CD4-positive, alpha-beta memory T cell (primary cell): ENCODE results near the gene OTUD5. TPM values are rescaled to one million over a fixed set of nuclear protein-coding genes. Genes with fewer than 3 reads are reported as not detected.
"Not testable (repeated sequence)": the region's sequence is repeated elsewhere in the genome, so short reads cannot be mapped to it uniquely, and the experiment has no call there.

Experiments
- CTCF ChIA-PET: fragments of 350-600 bp; sonication (Branson Sonifier 250); formaldehyde crosslinking; loops from one replicate; lab custom pipeline; 2021; ENCODE audit warnings: inconsistent platforms; ENCODE audit not compliant: partially characterized antibody; lab: Charles Lee
- POLR2A ChIA-PET: fragments of 350-600 bp; sonication (Branson Sonifier 250); formaldehyde crosslinking; loops from one replicate; lab custom pipeline; 2021; ENCODE audit not compliant: partially characterized antibody; lab: Charles Lee
- DNase-seq, 5 donors: peaks; one replicate each; pipeline versions ENCODE4 v3.0.0 to v3.0.0-alpha.2; 2020 to 2022; ENCODE audit warnings: mixed read lengths in 1 of 5
- H3K27ac ChIP-seq: one replicate; pipeline ENCODE4 v1.7.0; 2013; ENCODE audit warnings: low read depth, low read length
- H3K27me3 ChIP-seq: 2 replicates; pipeline ENCODE4 v1.7.0; 2013; ENCODE audit warnings: mild to moderate bottlenecking, low read length, moderate library complexity; ENCODE audit not compliant: insufficient read depth
- H3K36me3 ChIP-seq: 2 replicates; pipeline ENCODE4 v1.7.0; 2013; ENCODE audit warnings: mild to moderate bottlenecking, low read length, moderate library complexity; ENCODE audit not compliant: insufficient read depth
- H3K4me1 ChIP-seq: 2 replicates; pipeline ENCODE4 v1.7.0; 2013; ENCODE audit warnings: mild to moderate bottlenecking, low read length, moderate library complexity; ENCODE audit not compliant: insufficient read depth
- H3K4me3 ChIP-seq, 2 donors: one replicate each; pipeline ENCODE4 v1.7.0; 2013; ENCODE audit warnings: low read length in 2 of 2, mild to moderate bottlenecking in 1 of 2
- H3K9me3 ChIP-seq, 2 donors: one replicate each; pipeline ENCODE4 v1.7.0; 2013; ENCODE audit warnings: low read length in 2 of 2, control low read depth in 1 of 2; ENCODE audit not compliant: control insufficient read depth in 1 of 2
- H3K27ac Mint-ChIP-seq, 7 donors: one replicate each; pipeline ENCODE4 v1.8.0; 2020 to 2021; ENCODE audit warnings: mixed read lengths in 7 of 7, mild to moderate bottlenecking in 6 of 7, inconsistent platforms in 3 of 7, moderate library complexity in 3 of 7
- H3K27me3 Mint-ChIP-seq, 2 donors: one replicate each; pipeline ENCODE4 v1.8.0; 2020 to 2021; ENCODE audit warnings: mixed read lengths in 2 of 2
- H3K36me3 Mint-ChIP-seq, 2 donors: one replicate each; pipeline ENCODE4 v1.8.0; 2020 to 2021; ENCODE audit warnings: mixed read lengths in 2 of 2, inconsistent platforms in 1 of 2, mild to moderate bottlenecking in 1 of 2
- H3K4me1 Mint-ChIP-seq, 4 donors: one replicate each; pipeline ENCODE4 v1.8.0; 2020 to 2021; ENCODE audit warnings: mixed read lengths in 4 of 4, mild to moderate bottlenecking in 1 of 4
- H3K4me3 Mint-ChIP-seq, 8 donors: one replicate each; pipeline ENCODE4 v1.8.0; 2020 to 2021; ENCODE audit warnings: mixed read lengths in 8 of 8, mild to moderate bottlenecking in 7 of 8, moderate library complexity in 6 of 8, inconsistent platforms in 3 of 8
- H3K9me3 Mint-ChIP-seq, 8 donors: one replicate each; pipeline ENCODE4 v1.8.0; 2020 to 2021; ENCODE audit warnings: mixed read lengths in 8 of 8, mild to moderate bottlenecking in 5 of 8, inconsistent platforms in 3 of 8, moderate library complexity in 1 of 8
- intact Hi-C: fragments of 100-400 bp; cut with micrococcal nuclease; formaldehyde crosslinking; loops from one replicate; pipeline ENCODE4 v1.15.1; 2023
- polyA plus RNA-seq, 2 donors: library from polyadenylated mRNA; unstranded; fragments of 300-500 nt; fragmentation: Illumina TruSeq; gene quantifications; one replicate each; pipeline ENCODE4 v1.2.3, GENCODE V29; 2021
- total RNA-seq, 2 experiments: library from RNA; stranded (reverse); gene quantifications; one replicate each; pipeline ENCODE4 v1.2.3, GENCODE V29; 2021

OTUD5 gene
- total and polyA plus RNA-seq, 4 experiments from 2014 or later, result 16.5 to 94.5 (median 68.8) TPM

GRCh38 chrX:48890296-48890925 is 67.0 kb downstream of the OTUD5 start:
- CTCF ChIA-PET, result interaction anchor here (2.2 to 2.8 kb wide), 3 partner anchors 49 to 242 kb away, joined by 8 to 35 read pairs (median 9); no protein-coding TSS in a partner anchor
- POLR2A ChIA-PET, result interaction anchor here (1.2 to 2.5 kb wide), 4 partner anchors 22 to 242 kb away, joined by 3 to 28 read pairs (median 12); partner anchors contain the start of genes HDAC6 and SLC35A2
- peaks cover 9 to 22% (median 16%) of the 10 kb centered on the region in 4 donors for H3K4me1 Mint-ChIP-seq
- peak overlapping the region; percentile 86 to 97 (median 92) for H3K4me3 Mint-ChIP-seq
- Histone ChIP-seq H3K4me3 (peak overlapping the region in 1 of 2 donors; percentile 49), H3K4me1 (peaks cover 10% of the 10 kb centered on the region), H3K9me3 (no peaks in the 10 kb centered on the region), H3K27me3 (no peaks in the 10 kb centered on the region), H3K36me3 (peaks cover 3% of the 10 kb centered on the region), H3K27ac (peak overlapping the region; percentile 52)
- peaks cover 4% of the 10 kb centered on the region in 2 donors for H3K36me3 Mint-ChIP-seq
- intact Hi-C loops, result loop anchor here (2.0 kb wide), 2 partner anchors 46 to 242 kb away; no protein-coding TSS in a partner anchor
- peak overlapping the region; percentile 78 to 93 (median 85) for H3K27ac Mint-ChIP-seq
- H3K9me3 Mint-ChIP-seq, result no peaks in the 10 kb centered on the region
- no peak for DNase-seq
- H3K27me3 Mint-ChIP-seq, result peaks cover 0 to 1% of the 10 kb centered on the region in 2 donors

- H3K27ac Mint-ChIP-seq, H3K9me3 ChIP-seq, H3K4me3 ChIP-seq, H3K27me3 ChIP-seq, H3K36me3 ChIP-seq, CTCF ChIA-PET, H3K36me3 Mint-ChIP-seq, H3K4me1 ChIP-seq, H3K27me3 Mint-ChIP-seq, H3K9me3 Mint-ChIP-seq, H3K4me3 Mint-ChIP-seq, POLR2A ChIA-PET, H3K27ac ChIP-seq, intact Hi-C loops, DNase-seq: not testable (repeated sequence)
- peaks cover 7 to 11% (median 9%) of the 10 kb centered on the region in 4 donors for H3K4me1 Mint-ChIP-seq
These were observed 70.8 kb downstream of the OTUD5 start for GRCh38 chrX:48886586-48886985.

- Histone ChIP-seq H3K27me3 (no peaks in the 10 kb centered on the region), H3K4me1 (no peaks in the 10 kb centered on the region), H3K4me3 (no peak overlapping the region), H3K27ac (no peak overlapping the region), H3K9me3 (no peaks in the 10 kb centered on the region), H3K36me3 (no peaks in the 10 kb centered on the region)
- Mint-ChIP-seq H3K27me3 (no peaks in the 10 kb centered on the region), H3K4me1 (no peaks in the 10 kb centered on the region), H3K4me3 (no peak overlapping the region), H3K27ac (no peak overlapping the region), H3K9me3 (no peaks in the 10 kb centered on the region), H3K36me3 (no peaks in the 10 kb centered on the region)
- no peak for DNase-seq
- intact Hi-C loops, result no loop called here
- ChIA-PET CTCF (no interaction called here), POLR2A (no interaction called here)
These were observed 73.7 kb downstream of the OTUD5 start for GRCh38 chrX:48883729-48884128.

- H3K9me3 ChIP-seq, H3K4me1 Mint-ChIP-seq, H3K4me3 ChIP-seq, H3K9me3 Mint-ChIP-seq, H3K27ac ChIP-seq, H3K27me3 ChIP-seq, intact Hi-C loops, DNase-seq, H3K27ac Mint-ChIP-seq, H3K36me3 ChIP-seq, H3K4me1 ChIP-seq, POLR2A ChIA-PET, H3K36me3 Mint-ChIP-seq, CTCF ChIA-PET, H3K27me3 Mint-ChIP-seq: not testable (repeated sequence)
- peak overlapping the region in 1 of 8 donors; percentile 59 for H3K4me3 Mint-ChIP-seq
These were observed 80.5 kb downstream of the OTUD5 start for GRCh38 chrX:48876944-48877343.

Other genes with a start within 250 kb of the OTUD5 start
- gene GLOD5, start 195.9 kb downstream of the OTUD5 start, total RNA-seq, result not detected
- not detected for gene GLOD5, start 195.9 kb downstream of the OTUD5 start, polyA plus RNA-seq
- not detected for gene GATA1, start 171.0 kb downstream of the OTUD5 start, total RNA-seq
- gene GATA1, start 171.0 kb downstream of the OTUD5 start, polyA plus RNA-seq, result not detected
- gene HDAC6, start 155.5 kb downstream of the OTUD5 start, total RNA-seq, result 100 to 1,000 TPM; 121 to 126 TPM
- 10 to 100 TPM in 1 of 2 donors, 1 to 10 TPM in 1; 9.4 to 25.3 TPM for gene HDAC6, start 155.5 kb downstream of the OTUD5 start, polyA plus RNA-seq
- gene ERAS, start 131.1 kb downstream of the OTUD5 start, total RNA-seq, result not detected
- gene ERAS, start 131.1 kb downstream of the OTUD5 start, polyA plus RNA-seq, result not detected
- 1 to 10 TPM; 6.4 to 8.5 TPM for gene PCSK1N, start 122.0 kb downstream of the OTUD5 start, total RNA-seq
- gene PCSK1N, start 122.0 kb downstream of the OTUD5 start, polyA plus RNA-seq, result 10 to 100 TPM in 1 of 2 donors, 1 to 10 TPM in 1; 4.6 to 15.3 TPM
- gene TIMM17B, start 59.8 kb downstream of the OTUD5 start, total RNA-seq, result 10 to 100 TPM; 42.6 to 46.2 TPM
- 10 to 100 TPM; 65.3 to 69.7 TPM for gene TIMM17B, start 59.8 kb downstream of the OTUD5 start, polyA plus RNA-seq
- gene PQBP1, start 59.7 kb downstream of the OTUD5 start, total RNA-seq, result 10 to 100 TPM; 59.6 to 64.4 TPM
- gene PQBP1, start 59.7 kb downstream of the OTUD5 start, polyA plus RNA-seq, result 10 to 100 TPM; 80.0 to 94.1 TPM
- gene SLC35A2, start 46.0 kb downstream of the OTUD5 start, total RNA-seq, result 10 to 100 TPM; 13.8 to 15.8 TPM
- gene SLC35A2, start 46.0 kb downstream of the OTUD5 start, polyA plus RNA-seq, result 10 to 100 TPM; 11.8 to 14.4 TPM
- 100 to 1,000 TPM; 117 to 118 TPM for gene PIM2, start 38.6 kb downstream of the OTUD5 start, total RNA-seq
- gene PIM2, start 38.6 kb downstream of the OTUD5 start, polyA plus RNA-seq, result 100 to 1,000 TPM; 396 to 489 TPM
- gene KCND1, start 14.2 kb upstream of the OTUD5 start, total RNA-seq, result 1 to 10 TPM; 1.8 to 1.9 TPM
- 1 to 10 TPM in 1 of 2 donors, not detected in 1; 1.0 TPM for gene KCND1, start 14.2 kb upstream of the OTUD5 start, polyA plus RNA-seq
- gene GRIPAP1, start 44.7 kb upstream of the OTUD5 start, total RNA-seq, result 100 to 1,000 TPM in 1 of 2 experiments, 10 to 100 TPM in 1; 99.6 to 111 TPM
- gene GRIPAP1, start 44.7 kb upstream of the OTUD5 start, polyA plus RNA-seq, result 10 to 100 TPM in 1 of 2 donors, 1 to 10 TPM in 1; 4.8 to 18.7 TPM
- gene TFE3, start 85.8 kb upstream of the OTUD5 start, total RNA-seq, result 10 to 100 TPM; 35.5 to 37.6 TPM
- 1 to 10 TPM; 3.0 to 8.0 TPM for gene TFE3, start 85.8 kb upstream of the OTUD5 start, polyA plus RNA-seq
- gene CCDC120, start 101.4 kb upstream of the OTUD5 start, total RNA-seq, result 10 to 100 TPM in 1 of 2 experiments, 1 to 10 TPM in 1; 9.8 to 10.6 TPM
- gene CCDC120, start 101.4 kb upstream of the OTUD5 start, polyA plus RNA-seq, result under 1 TPM; 0.19 to 0.94 TPM
- gene PRAF2, start 116.4 kb upstream of the OTUD5 start, total RNA-seq, result 10 to 100 TPM; 25.4 to 28.9 TPM
- gene PRAF2, start 116.4 kb upstream of the OTUD5 start, polyA plus RNA-seq, result 10 to 100 TPM; 29.3 to 60.1 TPM
- gene WDR45, start 122.3 kb upstream of the OTUD5 start, total RNA-seq, result 100 to 1,000 TPM; 102 to 126 TPM
- gene WDR45, start 122.3 kb upstream of the OTUD5 start, polyA plus RNA-seq, result 10 to 100 TPM; 43.2 to 57.3 TPM
- 10 to 100 TPM; 20.0 to 20.7 TPM for gene GPKOW, start 166.1 kb upstream of the OTUD5 start, total RNA-seq
- gene GPKOW, start 166.1 kb upstream of the OTUD5 start, polyA plus RNA-seq, result 10 to 100 TPM; 23.6 to 37.2 TPM
- gene MAGIX, start 205.2 kb upstream of the OTUD5 start, total RNA-seq, result 1 to 10 TPM; 1.6 to 2.2 TPM
- under 1 TPM; 0.21 to 0.94 TPM for gene MAGIX, start 205.2 kb upstream of the OTUD5 start, polyA plus RNA-seq
- gene PLP2, start 214.3 kb upstream of the OTUD5 start, total RNA-seq, result 100 to 1,000 TPM; 132 to 146 TPM
- 100 to 1,000 TPM; 228 to 334 TPM for gene PLP2, start 214.3 kb upstream of the OTUD5 start, polyA plus RNA-seq
- gene PRICKLE3, start 228.8 kb upstream of the OTUD5 start, total RNA-seq, result 10 to 100 TPM; 12.0 to 12.3 TPM
- 1 to 10 TPM in 1 of 2 donors, under 1 TPM in 1; 0.73 to 4.5 TPM for gene PRICKLE3, start 228.8 kb upstream of the OTUD5 start, polyA plus RNA-seq
- gene SYP, start 242.6 kb upstream of the OTUD5 start, total RNA-seq, result under 1 TPM; 0.50 to 0.73 TPM
- under 1 TPM in 1 of 2 donors, not detected in 1; 0.32 TPM for gene SYP, start 242.6 kb upstream of the OTUD5 start, polyA plus RNA-seq